Tibial nerve (tissue), 4 donors: ENCODE results near the gene OAS2. TPM values are rescaled to one million over a fixed set of nuclear protein-coding genes. Genes with fewer than 3 reads are reported as not detected.

ENCODE experiments used
- DNase-seq, 2 donors: peaks; one replicate each; pipeline ENCODE4 v3.0.0-alpha.2; 2019; ENCODE audit warnings: low spot score in 2 of 2
- H3K27ac ChIP-seq, 4 donors: fragments of 200-600 bp; sonication (generic) in 3 of 4; one replicate each; pipeline ENCODE4 v1.5.1; 2017 to 2019; ENCODE audit warnings: mild to moderate bottlenecking in 1 of 4
- H3K27me3 ChIP-seq, 2 donors: fragments of 200-600 bp; sonication (generic) in 1 of 2; one replicate each; pipeline versions ENCODE4 v1.5.1 to v1.6.0; 2017 to 2019
- H3K36me3 ChIP-seq, 3 donors: fragments of 200-600 bp; sonication (generic); one replicate each; pipeline ENCODE4 v1.5.1; 2018 to 2019
- H3K4me1 ChIP-seq, 4 donors: fragments of 200-600 bp; sonication (generic) in 3 of 4; one replicate each; pipeline ENCODE4 v1.5.1; 2017 to 2019
- H3K4me3 ChIP-seq, 4 donors: fragments of 200-600 bp; sonication (generic) in 3 of 4; one replicate each; pipeline ENCODE4 v1.5.1; 2017 to 2019; ENCODE audit warnings: mild to moderate bottlenecking in 1 of 4, moderate library complexity in 1 of 4
- H3K9me3 ChIP-seq, 4 donors: fragments of 200-600 bp; sonication (generic) in 3 of 4; one replicate each; pipeline ENCODE4 v1.5.1; 2017 to 2019
- CTCF ChIP-seq, 5 experiments: fragments of 200-600 bp in 3 of 5; fragments of 450-650 bp in 2 of 5; sonication (generic) in 3 of 5; IDR thresholded peaks; one replicate each; pipeline ENCODE4 v1.5.1; 2016 to 2019; ENCODE audit warnings: antibody characterized with exemption in 5 of 5, mild to moderate bottlenecking in 3 of 5, moderate library complexity in 2 of 5
- EP300 ChIP-seq, 2 donors: sonication (generic); formaldehyde crosslinking; IDR thresholded peaks; one replicate each; pipeline ENCODE4 v1.6.1; 2017; ENCODE audit warnings: antibody characterized with exemption in 2 of 2, mild to moderate bottlenecking in 1 of 2
- POLR2A ChIP-seq, 2 donors: fragments of 450-650 bp; IDR thresholded peaks; one replicate each; pipeline ENCODE4 v1.6.1; 2017; ENCODE audit warnings: antibody characterized with exemption in 2 of 2, mild to moderate bottlenecking in 2 of 2, moderate library complexity in 2 of 2
- WGBS, 2 donors: methylation state at CpG; one replicate each; pipeline ENCODE4 v1.1.5; 2018; 5-methylcytosine and 5-hydroxymethylcytosine counted together
- total RNA-seq, 4 donors: library from RNA; depleted of rRNA; stranded (reverse); fragments of >200 nt; gene quantifications; one replicate each; pipeline ENCODE4 v1.1.0, GENCODE V29; 2016

The OAS2 gene
- total RNA-seq, 4 donors from 2014 or later = 3.1 to 28.4 (median 6.3) TPM

DNA sequence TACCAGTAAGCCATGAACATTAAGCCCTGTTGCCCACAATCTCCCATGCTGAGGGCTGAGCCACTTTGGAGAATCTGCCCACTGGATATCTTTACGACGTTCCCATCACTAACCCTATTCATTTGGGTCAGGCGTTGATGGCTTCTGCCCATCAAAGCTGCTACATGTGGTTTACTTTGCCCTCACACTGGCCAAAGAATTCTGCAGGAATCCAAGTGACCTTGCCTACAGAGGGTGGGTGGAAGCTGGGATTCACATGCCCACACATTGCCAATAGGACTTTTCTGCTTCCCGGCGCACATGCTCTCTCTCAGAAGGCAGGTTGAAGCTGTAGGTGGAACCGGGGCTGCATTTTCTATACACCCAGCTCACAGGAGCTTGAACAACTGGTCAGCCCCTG, 28.3 kb downstream of the OAS2 start:
- no peak for DNase-seq
- TF ChIP-seq CTCF (IDR thresholded peaks at IDR 0.05) = no peak
- no peak for TF ChIP-seq POLR2A (IDR thresholded peaks at IDR 0.05)
- TF ChIP-seq EP300 (IDR thresholded peaks at IDR 0.05) = no peak
- no peak overlapping the region for H3K27ac ChIP-seq
- 70 to 71% methylated on average over 6 of the region's 6 CpGs for WGBS, 2 donors
- no peaks in the 10 kb centered on the region for H3K27me3 ChIP-seq
- no peaks in the 10 kb centered on the region for H3K4me1 ChIP-seq
- peaks cover 0 to 56% (median 0%) of the 10 kb centered on the region in 3 donors for H3K36me3 ChIP-seq
- peaks cover 0 to 3% (median 0%) of the 10 kb centered on the region in 4 donors for H3K9me3 ChIP-seq
- H3K4me3 ChIP-seq = no peak overlapping the region

DNA sequence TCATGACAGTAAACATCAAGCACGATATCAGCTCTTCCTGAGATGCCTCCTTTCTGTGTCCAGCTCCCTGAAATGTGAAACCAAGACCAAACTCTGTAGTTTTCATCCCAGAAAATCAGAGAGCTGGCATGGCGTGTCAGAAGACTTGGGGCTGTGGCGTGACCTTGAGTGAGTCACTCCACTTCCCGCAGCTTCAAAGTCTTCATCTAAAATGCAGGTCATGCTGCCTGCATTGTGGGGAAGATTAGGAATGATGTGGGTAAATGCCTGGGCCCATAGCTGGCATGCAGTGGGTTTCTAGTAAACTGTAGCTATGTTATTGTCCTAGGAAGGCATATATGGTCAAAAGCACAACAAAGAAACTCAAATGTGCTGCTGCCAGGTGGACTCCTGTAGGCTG, 28.8 kb downstream of the OAS2 start:
- DNase-seq = no peak
- Histone ChIP-seq H3K9me3 (peaks cover 0 to 3% (median 0%) of the 10 kb centered on the region in 4 donors), H3K4me3 (no peak overlapping the region), H3K27me3 (no peaks in the 10 kb centered on the region), H3K27ac (no peak overlapping the region), H3K36me3 (peaks cover 0 to 56% (median 0%) of the 10 kb centered on the region in 3 donors), H3K4me1 (no peaks in the 10 kb centered on the region)
- TF ChIP-seq POLR2A (IDR thresholded peaks at IDR 0.05) (no peak), EP300 (IDR thresholded peaks at IDR 0.05) (no peak), CTCF (IDR thresholded peaks at IDR 0.05) (no peak)
- WGBS, 2 donors = 84 to 91% methylated on average over 4 of the region's 4 CpGs

DNA sequence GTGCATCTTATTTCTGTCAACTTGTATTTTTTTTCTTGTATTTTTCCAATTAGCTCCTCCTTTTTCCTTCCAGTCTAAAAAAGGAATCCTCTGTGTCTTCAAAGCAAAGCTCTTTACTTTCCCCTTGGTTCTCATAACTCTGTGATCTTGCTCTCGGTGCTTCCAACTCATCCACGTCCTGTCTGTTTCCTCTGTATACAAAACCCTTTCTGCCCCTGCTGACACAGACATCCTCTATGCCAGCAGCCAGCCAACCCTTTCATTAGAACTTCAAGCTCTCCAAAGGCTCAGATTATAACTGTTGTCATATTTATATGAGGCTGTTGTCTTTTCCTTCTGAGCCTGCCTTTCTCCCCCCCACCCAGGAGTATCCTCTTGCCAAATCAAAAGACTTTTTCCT, 32.4 kb downstream of the OAS2 start:
- Histone ChIP-seq H3K36me3 (peaks cover 0 to 56% (median 0%) of the 10 kb centered on the region in 3 donors), H3K9me3 (peaks cover 0 to 3% (median 0%) of the 10 kb centered on the region in 4 donors), H3K4me1 (no peaks in the 10 kb centered on the region), H3K27me3 (no peaks in the 10 kb centered on the region), H3K4me3 (no peak overlapping the region), H3K27ac (no peak overlapping the region)
- WGBS, 2 donors = 38 to 44% methylated on average over 2 of the region's 2 CpGs
- TF ChIP-seq EP300 (IDR thresholded peaks at IDR 0.05) (no peak), POLR2A (IDR thresholded peaks at IDR 0.05) (no peak), CTCF (IDR thresholded peaks at IDR 0.05) (no peak)
- no peak for DNase-seq

DNA sequence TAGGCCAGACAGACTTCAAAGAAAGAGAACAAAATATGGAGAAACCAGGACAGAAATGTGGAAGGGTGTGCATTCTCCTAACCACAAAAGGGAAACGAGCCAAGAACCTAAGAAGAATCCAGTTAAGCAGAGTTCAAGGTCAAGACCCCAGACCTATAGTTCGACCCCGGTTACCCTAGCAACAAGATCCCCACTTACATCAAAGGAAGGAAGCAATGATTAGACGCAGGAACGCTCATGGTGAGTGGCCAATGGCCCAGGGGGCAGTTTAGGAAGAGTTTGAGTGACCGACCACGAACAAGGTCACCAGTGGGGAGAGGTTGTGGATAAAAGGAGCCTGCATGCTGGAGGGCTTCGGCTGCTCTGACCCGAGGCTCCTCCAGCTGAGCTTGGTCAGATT, 36.2 kb downstream of the OAS2 start:
- WGBS, 2 donors = 34 to 39% methylated on average over 9 of the region's 9 CpGs
- TF ChIP-seq EP300 (IDR thresholded peaks at IDR 0.05) = no peak
- no peak for TF ChIP-seq POLR2A (IDR thresholded peaks at IDR 0.05)
- TF ChIP-seq CTCF (IDR thresholded peaks at IDR 0.05) = no peak
- no peak for DNase-seq
- Histone ChIP-seq H3K9me3 (peaks cover 0 to 3% (median 0%) of the 10 kb centered on the region in 4 donors), H3K27me3 (no peaks in the 10 kb centered on the region), H3K4me3 (no peak overlapping the region), H3K36me3 (peaks cover 0 to 20% (median 0%) of the 10 kb centered on the region in 3 donors), H3K27ac (no peak overlapping the region), H3K4me1 (no peaks in the 10 kb centered on the region)

- TF ChIP-seq EP300 (IDR thresholded peaks at IDR 0.05) (no peak), CTCF (IDR thresholded peaks at IDR 0.05) (no peak), POLR2A (IDR thresholded peaks at IDR 0.05) (no peak)
- Histone ChIP-seq H3K4me3 (no peak overlapping the region), H3K36me3 (no peaks in the 10 kb centered on the region), H3K27me3 (no peaks in the 10 kb centered on the region), H3K27ac (no peak overlapping the region), H3K9me3 (no peaks in the 10 kb centered on the region), H3K4me1 (no peaks in the 10 kb centered on the region)
- 68 to 78% methylated on average over 5 of the region's 5 CpGs for WGBS, 2 donors
- no peak for DNase-seq
Measured at GRCh38 chr12:113016796-113017195, 38.5 kb downstream of the OAS2 start.
